ENCODE data around the gene MYH14.

GRCh38 chr19:50287331-50287730 is 83.9 kb downstream of the MYH14 start:
- TF ChIP-seq EZH2 (IDR thresholded peaks at IDR 0.05; ENCODE audit: low read length, missing control alignments) (no peak), CTCF (conservative IDR thresholded peaks at IDR 0.05 in 1 of 2, IDR thresholded peaks at IDR 0.05 in 1 of 2; ENCODE audit: low read depth in 1 of 2, low read length in 2 of 2) (no peak)
